ENCODE results near the gene FBXO27.
"Not testable (repeated sequence)": the region's sequence is repeated elsewhere in the genome, so short reads cannot be mapped to it uniquely, and the experiment has no call there.

FBXO27 gene

DNA sequence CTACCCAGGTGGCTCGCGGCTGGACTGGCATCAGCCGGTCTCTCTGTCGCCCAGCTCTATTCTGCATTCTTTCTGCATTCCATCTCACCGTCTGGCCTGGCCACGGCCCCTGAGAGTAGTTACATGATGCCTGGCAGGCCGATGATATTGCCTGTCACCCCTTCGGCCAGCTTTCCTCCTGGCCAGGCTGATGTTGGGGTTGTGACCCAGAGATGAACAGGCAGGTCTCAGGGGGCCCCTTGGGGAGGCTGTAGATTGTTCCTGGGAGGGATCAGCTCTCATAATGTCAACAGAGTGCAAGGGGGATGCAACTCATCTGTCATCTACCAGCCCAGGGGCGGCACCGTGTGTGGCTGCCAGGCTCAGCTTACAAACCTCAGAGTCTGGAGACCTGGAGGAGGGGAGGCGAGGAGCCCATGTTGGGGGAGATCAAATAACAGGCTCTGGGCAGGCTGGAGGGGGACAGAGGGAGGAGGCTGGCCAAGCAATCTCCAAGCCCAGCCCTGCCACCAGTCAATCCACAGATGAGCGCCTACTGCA lies 43.2 kb downstream of the FBXO27 start:
- no peak for DNase-seq (ENCODE audit: low read depth in 2 of 2)

- DNase-seq (ENCODE audit: low read depth in 2 of 2) = not testable (repeated sequence)
Observed at GRCh38 chr19:38988627-38989026, 43.7 kb downstream of the FBXO27 start.

- DNase-seq (ENCODE audit: low read depth in 2 of 2) = not testable (repeated sequence)
Observed at GRCh38 chr19:38987745-38988144, 44.6 kb downstream of the FBXO27 start.

GRCh38 chr19:38985262-38985661 lies 47.1 kb downstream of the FBXO27 start:
- DNase-seq (ENCODE audit: low read depth in 2 of 2) = no peak

DNA sequence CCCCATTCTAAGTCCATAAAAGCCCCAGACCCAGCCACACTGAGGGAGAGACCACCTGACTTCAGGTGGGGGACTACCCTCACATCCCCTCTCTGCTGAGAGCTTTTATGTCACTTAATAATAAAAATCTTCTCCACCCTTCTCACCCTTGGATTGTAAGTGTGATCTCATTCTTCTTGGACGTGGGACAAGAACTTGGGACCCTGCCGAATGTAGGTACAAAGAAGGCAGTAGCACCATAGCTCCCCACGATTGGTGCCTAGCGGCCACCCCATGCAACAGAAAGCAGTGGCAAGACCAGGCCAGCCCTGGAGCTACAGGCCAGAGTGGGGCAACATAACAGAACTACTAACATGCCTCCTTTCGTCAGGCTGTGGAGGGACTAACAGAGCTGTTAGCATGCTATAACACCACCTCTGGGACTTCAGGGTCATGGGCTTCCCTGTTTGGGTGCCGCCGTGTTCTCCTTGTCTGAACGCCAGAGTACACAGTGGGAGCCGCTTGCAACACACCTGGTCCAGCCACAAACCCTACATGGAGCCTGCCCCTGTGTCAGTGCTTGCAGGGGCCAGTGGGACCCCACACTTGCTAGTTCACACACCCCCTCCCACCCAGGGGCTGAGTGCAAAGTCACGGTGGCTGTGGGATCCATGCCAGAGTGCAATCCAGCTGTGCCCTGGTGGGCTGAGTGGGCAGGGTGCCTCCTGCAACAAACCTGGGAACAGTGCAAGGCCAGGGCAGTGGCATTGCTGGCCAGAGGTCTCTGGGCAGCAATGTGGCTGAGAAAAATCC lies 51.6 kb downstream of the FBXO27 start:
- DNase-seq (ENCODE audit: low read depth in 2 of 2) = no peak

DNA sequence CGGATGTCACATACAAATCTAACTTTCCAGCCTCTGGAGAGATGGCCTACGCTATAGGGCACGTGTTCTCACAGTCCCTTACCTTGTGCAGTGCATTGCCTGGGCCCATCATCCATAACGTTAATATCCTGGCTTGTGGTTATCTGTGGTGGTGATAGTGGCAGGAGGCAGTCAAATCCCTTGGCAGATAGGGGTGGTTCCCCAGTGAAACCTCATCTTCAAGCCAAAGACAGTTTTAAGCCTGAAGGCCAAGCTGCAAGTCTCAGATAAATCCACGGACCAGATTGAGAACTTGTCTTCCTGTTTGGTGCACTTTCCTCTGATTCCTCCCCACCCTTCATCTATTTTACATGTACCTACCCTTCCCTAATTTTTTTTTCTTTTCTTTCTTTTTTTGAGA lies 52.5 kb downstream of the FBXO27 start:
- DNase-seq (ENCODE audit: low read depth in 2 of 2) = no peak

GRCh38 chr19:38978326-38978689 lies 54.0 kb downstream of the FBXO27 start:
- no peak for DNase-seq (ENCODE audit: low read depth in 2 of 2)

- peak; percentile 8 to 46 for DNase-seq (ENCODE audit: low read depth in 2 of 2)
Observed at GRCh38 chr19:38977445-38978325, 54.7 kb downstream of the FBXO27 start.

- DNase-seq (ENCODE audit: low read depth in 2 of 2) = no peak
Observed at GRCh38 chr19:38975861-38976271, 56.5 kb downstream of the FBXO27 start.

- no peak for DNase-seq (ENCODE audit: low read depth in 2 of 2)
Observed at GRCh38 chr19:38975214-38975860, 57.0 kb downstream of the FBXO27 start, which contains the start of gene FBXO17. TSS of gene FBXO17 (minus strand) at chr19:38975742. CDS start at chr19:38950319, 25,423 bp downstream.

GRCh38 chr19:38974624-38975213 lies 57.6 kb downstream of the FBXO27 start:
- no peak for DNase-seq (ENCODE audit: low read depth in 2 of 2)
